GM21528 (cell line): Measurements from ENCODE around the gene SMARCC2.

Experiments used
- ATAC-seq: cut with Tn5 transposase; IDR thresholded peaks from one replicate; pipeline ENCODE4 v1.9.1; 2021; ENCODE audit warnings: mild to moderate bottlenecking, moderate library complexity; ENCODE audit not compliant: unreplicated experiment, low FRiP score

The SMARCC2 gene

GRCh38 chr12:56189099-56189917 lies at the start of gene SMARCC2:
SMARCC2 (minus strand) TSS chr12:56189483; CDS start chr12:56189461, 22 bp downstream.
- peak; percentile 74 for ATAC-seq

- no peak for ATAC-seq
Measured at GRCh38 chr12:56237552-56237951, 48.3 kb upstream of the SMARCC2 start.

DNA sequence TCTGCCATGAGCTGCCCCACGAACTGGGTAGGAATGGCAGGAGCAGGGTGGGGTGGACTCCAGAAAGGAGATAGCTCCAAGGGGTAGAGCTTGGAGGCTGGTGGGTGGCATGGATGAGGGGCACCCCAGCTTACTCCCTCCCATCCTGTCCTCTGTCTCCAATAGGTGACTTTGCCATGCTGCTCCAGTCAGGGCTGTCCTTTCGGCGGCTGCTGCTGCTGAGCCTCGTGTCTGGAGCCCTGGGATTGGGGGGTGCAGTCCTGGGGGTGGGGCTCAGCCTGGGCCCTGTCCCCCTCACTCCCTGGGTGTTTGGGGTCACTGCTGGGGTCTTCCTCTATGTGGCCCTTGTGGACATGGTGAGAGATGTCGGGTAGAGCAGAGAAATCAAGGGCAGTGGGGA lies 47.7 kb upstream of the SMARCC2 start:
- no peak for ATAC-seq

GRCh38 chr12:56236091-56236490 lies 46.8 kb upstream of the SMARCC2 start:
- no peak for ATAC-seq

DNA sequence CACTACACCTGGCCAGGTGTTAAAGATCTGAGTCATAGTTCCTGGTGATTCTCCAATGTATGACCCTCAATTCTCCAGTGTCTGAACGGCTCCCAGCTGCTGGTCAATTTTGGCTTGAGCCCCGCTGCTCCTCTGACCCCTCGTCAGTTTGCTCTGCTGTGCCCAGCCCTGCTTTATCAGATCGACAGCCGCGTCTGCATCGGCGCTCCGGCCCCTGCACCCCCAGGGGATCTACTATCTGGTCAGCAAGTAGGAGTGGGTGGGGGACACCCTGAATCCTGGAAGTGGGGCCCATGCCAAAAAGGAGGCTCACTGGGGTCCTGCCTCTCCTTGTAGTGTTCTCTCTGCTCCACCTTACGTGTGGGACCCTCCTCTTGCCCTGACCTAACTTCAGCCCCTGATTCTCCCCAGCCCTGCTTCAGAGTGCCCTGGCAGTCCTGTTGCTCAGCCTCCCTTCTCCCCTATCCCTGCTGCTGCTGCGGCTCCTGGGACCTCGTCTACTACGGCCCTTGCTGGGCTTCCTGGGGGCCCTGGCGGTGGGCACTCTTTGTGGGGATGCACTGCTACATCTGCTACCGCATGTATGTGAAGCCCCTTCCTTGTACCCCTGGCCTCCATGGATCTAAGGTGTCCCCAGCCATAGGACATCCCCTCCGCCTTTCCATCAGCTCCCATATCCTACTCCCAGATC lies 45.6 kb upstream of the SMARCC2 start:
- no peak for ATAC-seq

- no peak for ATAC-seq
Measured at GRCh38 chr12:56231184-56231582, 41.9 kb upstream of the SMARCC2 start.

DNA sequence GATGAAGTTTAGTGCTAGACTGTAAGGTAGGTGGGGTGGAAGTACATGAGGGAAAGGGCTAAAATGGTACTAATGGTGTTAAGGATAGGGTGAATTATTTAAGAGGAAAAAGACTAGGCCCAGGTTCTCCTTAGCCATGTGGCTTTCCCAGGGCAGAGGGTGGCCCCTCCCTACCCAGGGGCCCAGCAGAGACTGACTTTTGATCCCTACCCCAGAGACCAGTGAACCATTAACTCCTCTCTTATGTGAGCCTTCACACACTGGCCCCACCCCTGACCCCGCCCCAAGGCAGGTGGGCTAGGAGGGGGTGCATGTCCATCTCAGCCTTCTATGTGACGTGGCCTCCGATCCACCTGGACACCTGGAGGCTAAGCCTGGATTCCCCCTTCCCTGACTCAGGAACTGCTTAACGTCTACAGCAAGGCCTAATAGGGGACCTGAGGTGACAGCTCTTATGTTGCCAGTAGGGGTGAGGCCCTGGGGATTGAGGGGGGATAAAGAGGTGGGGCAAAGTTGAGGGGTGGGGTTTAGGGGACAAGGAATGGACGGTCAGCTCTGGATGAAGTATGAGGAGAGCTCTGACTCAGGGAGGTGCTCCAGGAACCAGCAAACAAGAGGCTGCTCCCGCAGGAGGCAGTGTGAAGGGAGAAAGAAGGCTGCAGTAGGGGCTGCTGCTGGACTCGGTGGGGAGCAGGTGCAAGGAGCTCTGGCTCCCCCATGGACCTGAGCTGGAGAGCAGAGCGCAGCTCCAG lies 41.3 kb upstream of the SMARCC2 start:
- no peak for ATAC-seq

DNA sequence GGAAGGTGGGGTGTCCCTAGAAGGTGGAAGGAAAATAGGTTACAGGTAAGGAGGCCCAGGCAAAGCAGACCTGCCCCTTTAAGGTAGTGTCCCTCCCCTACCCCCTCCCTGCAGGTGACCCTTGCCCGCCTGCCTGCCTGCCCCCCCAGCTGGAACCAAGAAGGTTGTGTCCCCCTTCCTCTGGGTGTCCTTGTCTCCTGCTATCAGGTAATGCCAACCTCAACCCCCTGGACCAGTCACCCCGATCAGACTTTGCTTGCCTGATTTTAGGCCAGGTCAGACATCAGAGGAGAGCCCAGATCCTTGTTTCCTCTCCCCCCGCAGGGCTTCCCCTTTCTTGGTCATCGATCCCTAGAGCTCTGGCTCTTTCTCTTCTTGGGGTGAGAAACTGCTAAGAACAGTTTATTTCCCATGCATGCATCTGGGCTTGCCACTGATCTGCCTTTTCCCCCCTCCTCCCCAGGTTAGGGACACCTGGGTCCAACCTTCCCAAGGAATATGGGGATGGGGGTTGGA lies 40.7 kb upstream of the SMARCC2 start, which contains the start of gene SLC39A5:
TSS of gene SLC39A5 (plus strand) at position 136 of the 516 bp plus-strand sequence. CDS start 1,224 bp downstream, outside the sequence.
- no peak for ATAC-seq

- no peak for ATAC-seq
Measured at GRCh38 chr12:56229082-56229481, 39.8 kb upstream of the SMARCC2 start.

DNA sequence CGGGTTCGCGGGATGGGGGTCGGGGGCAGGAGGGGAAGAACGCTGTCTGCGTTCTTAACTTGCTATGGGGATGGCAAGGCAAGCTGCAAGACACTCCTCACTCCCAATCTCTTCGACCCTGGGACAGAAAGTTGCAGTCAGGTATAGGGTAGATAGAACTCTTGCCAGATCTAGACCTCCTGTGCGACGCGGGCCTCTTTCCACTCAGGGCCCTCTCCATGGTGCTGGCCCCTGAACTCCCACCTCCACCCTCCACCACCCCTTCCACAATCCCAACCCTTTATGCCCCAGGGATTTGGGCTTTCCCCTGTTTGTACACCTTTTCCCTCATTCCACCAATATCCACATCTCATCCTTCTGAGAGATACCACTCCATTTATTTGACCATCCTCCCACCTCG lies 35.7 kb upstream of the SMARCC2 start:
- ATAC-seq, result no peak

DNA sequence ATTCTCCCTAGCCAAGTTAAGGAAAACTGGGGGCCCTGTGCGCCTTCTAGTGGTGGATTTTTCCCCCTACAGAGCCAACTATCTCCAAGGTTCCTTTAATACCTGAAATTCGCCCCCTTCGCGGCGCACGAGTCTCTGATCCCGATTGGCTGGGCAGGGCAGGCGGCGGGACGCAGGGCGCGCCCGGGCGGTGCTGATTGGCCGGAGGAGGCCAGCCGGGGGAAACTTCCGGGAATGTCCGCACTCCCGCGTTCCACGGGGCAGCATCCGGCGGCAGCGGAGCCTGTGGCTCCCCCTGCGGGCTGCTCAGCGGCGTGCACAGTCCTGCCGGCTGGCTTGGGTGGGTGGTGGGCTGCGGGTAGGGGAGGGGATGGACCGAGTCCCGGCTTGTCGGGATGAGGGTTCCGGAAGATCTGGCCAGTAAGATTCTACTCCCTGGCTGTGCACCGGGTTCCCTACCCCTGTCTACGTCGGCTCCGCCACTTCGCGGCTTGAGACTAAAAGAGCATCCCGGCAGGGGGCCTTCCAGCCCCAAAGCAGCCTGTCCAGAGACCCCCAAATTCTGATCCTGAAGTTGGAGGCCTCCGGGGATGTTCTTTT lies 34.9 kb upstream of the SMARCC2 start, which contains the start of gene NABP2:
TSS of gene NABP2 (plus strand) at position 241 of the 600 bp plus-strand sequence. CDS start 515 bp downstream, outside the sequence.
- ATAC-seq, result peak; percentile 67

GRCh38 chr12:56223571-56224101 lies 34.4 kb upstream of the SMARCC2 start:
- ATAC-seq, result no peak

DNA sequence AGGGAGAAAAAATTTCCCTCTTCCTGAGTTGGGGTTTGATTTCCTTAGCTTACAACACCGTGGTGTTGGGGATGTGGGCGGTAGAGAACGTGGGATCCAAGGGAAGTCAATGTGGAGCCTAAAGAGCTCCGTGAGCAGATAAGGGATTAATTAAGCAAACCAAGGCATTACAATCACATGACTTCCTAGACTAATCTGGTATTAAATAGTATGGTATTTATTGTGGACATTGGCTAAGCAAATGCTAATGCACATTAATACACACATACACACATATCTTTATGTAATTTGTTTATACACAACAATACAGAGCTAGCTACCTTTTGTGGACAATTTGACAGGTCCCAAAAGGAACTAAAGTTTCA lies 33.2 kb upstream of the SMARCC2 start:
- no peak for ATAC-seq

DNA sequence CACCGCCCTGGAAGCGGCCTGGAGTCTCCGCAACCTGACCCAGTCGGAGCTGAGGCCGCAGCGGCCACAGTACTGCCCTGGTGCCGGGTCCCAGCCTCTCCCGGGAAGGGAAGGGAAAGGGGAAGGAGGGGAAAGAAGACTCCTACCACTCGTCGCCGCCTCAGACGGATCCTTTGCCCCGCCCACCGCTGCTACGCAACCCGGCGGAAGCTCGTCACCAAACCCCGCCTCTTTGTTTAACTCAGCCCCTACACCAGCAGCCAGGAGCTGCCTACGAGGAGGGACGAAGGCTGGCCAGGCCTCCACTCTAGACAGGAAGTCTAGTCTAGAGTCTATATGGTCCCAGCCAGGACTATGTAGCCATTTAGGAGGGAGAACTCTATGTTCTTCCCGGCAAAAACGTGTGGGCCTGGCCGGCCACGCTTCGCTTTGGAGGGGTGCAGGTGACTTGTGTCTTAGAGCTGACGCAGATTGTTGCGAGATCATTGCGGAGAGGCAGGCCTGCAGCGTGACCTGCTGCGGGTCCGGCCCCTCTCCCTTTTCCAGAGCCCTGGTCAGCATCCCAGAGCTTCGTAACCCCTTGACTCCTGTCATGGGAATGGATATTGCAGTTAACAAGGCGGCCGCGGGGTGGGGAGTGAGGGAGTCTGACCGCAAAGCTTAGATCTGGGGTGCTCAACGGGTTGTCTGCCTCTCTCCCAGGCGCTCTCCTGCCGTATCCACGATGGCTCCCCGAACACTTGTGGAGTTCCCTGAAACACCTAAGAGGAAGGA lies 32.7 kb upstream of the SMARCC2 start, which contains the start of gene RNF41:
TSS of gene RNF41 (minus strand) at position 166 of the 774 bp plus-strand sequence. CDS start 7,875 bp downstream, outside the sequence.
- peak; percentile 81 for ATAC-seq

GRCh38 chr12:56221232-56221756 lies 32.0 kb upstream of the SMARCC2 start:
- ATAC-seq, result peak; percentile 31

DNA sequence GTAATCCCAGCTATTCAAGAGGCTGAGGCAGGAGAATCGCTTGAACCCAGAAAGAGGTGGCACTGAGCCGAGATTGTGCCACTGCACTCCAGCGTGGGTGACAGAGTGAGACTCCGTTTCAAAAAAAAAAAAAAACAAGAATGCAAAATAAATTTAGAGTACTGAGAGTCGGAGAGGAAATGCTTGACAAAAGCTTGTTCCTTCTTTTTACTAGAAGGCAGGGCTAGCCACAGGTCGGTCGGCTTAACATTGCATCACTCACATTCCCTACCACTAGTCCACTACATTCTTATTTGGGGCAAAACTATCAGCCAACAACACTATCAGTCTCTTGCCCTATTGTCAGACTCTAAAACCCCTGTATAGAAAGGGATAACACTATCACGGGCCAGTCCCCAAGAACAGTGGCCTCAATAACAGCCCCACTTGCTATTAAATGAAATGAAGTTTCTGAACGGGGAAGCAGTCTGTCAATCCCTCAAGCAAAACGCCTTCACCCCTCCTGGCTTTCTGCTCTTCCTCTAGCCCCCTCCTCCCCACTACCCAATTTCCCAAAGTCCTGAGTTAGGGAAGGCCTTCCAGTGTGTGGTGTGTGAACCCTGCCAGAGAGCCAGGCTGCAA lies 31.4 kb upstream of the SMARCC2 start:
- no peak for ATAC-seq

DNA sequence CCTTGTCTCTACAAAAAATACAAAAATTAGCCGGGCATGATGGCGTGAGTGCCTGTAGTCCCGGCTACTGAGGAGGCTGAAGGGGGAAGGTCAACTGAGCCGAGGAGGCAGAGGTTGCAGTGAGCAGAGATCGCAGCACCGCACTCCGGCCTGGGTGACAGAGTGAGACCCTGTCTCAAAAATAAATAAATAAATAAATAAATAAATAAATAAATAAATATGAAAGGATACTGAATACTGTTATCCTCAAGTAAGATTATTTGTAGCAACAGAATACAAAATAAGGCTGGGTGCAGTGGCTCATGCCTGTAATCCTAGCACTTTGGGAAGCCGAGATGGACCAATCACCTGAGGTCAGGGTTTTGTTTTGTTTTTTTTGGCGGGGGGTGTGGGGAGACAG lies 30.6 kb upstream of the SMARCC2 start:
- no peak for ATAC-seq

- ATAC-seq, result no peak
Measured at GRCh38 chr12:56216461-56216860, 27.2 kb upstream of the SMARCC2 start.
